Neural progenitor cell (in vitro differentiated cells): ENCODE results near the gene BHLHA9. TPM values are rescaled to one million over a fixed set of nuclear protein-coding genes. Genes with fewer than 3 reads are reported as not detected.

Source experiments
- DNase-seq: peaks from one replicate; pipeline ENCODE4 v3.0.0-alpha.2; 2016; ENCODE audit warnings: low spot score
- H2AFZ ChIP-seq: fragments of 200-600 bp; sonication (generic); replicated peaks from 2 replicates; pipeline ENCODE4 v1.6.1; 2016; ENCODE audit warnings: antibody characterized with exemption
- H3F3A ChIP-seq: fragments of 200-600 bp; sonication (generic); 2 replicates; pipeline ENCODE4 v1.6.1; 2016; ENCODE audit warnings: antibody characterized with exemption, low read depth
- H3K27ac ChIP-seq: fragments of 200-600 bp; sonication (generic); 2 replicates; pipeline ENCODE4 v1.5.1; 2016; ENCODE audit warnings: mild to moderate bottlenecking
- H3K27me3 ChIP-seq: fragments of 200-600 bp; sonication (generic); 2 replicates; pipeline ENCODE4 v1.6.1; 2016; ENCODE audit warnings: mild to moderate bottlenecking, moderate library complexity
- H3K36me3 ChIP-seq: fragments of 200-600 bp; sonication (generic); 2 replicates; pipeline ENCODE4 v1.5.1; 2016
- H3K4me1 ChIP-seq: fragments of 200-600 bp; sonication (generic); 2 replicates; pipeline ENCODE4 v1.6.1; 2016; ENCODE audit warnings: mixed run types
- H3K4me2 ChIP-seq: fragments of 200-600 bp; sonication (generic); 2 replicates; pipeline ENCODE4 v1.6.1; 2016
- H3K4me3 ChIP-seq: fragments of 200-600 bp; sonication (generic); 2 replicates; pipeline ENCODE4 v1.5.1; 2016
- H3K79me2 ChIP-seq: fragments of 200-600 bp; sonication (generic); 2 replicates; pipeline ENCODE4 v1.6.1; 2016; ENCODE audit warnings: low read depth
- H3K9ac ChIP-seq: fragments of 200-600 bp; sonication (generic); 2 replicates; pipeline ENCODE4 v1.6.1; 2016
- H3K9me3 ChIP-seq: fragments of 200-600 bp; sonication (generic); 2 replicates; pipeline ENCODE4 v1.5.1; 2016; ENCODE audit warnings: low read depth
- H4K20me1 ChIP-seq: fragments of 200-600 bp; sonication (generic); 2 replicates; pipeline ENCODE4 v1.6.1; 2016; ENCODE audit warnings: low read depth
- H3K27ac Mint-ChIP-seq: 3 replicates; pipeline ENCODE4 v1.8.0; 2021; ENCODE audit warnings: mixed read lengths
- H3K27me3 Mint-ChIP-seq: 2 replicates; pipeline ENCODE4 v1.8.0; 2022; ENCODE audit warnings: low read depth, mild to moderate bottlenecking, inconsistent platforms, moderate library complexity, mixed read lengths; ENCODE audit not compliant: insufficient read depth
- H3K36me3 Mint-ChIP-seq: 3 replicates; pipeline ENCODE4 v1.8.0; 2021; ENCODE audit warnings: mixed read lengths
- H3K4me1 Mint-ChIP-seq: 3 replicates; pipeline ENCODE4 v1.8.0; 2021; ENCODE audit warnings: mixed read lengths
- H3K4me3 Mint-ChIP-seq: 3 replicates; pipeline ENCODE4 v1.8.0; 2021; ENCODE audit warnings: mild to moderate bottlenecking, moderate library complexity, mixed read lengths
- H3K9me3 Mint-ChIP-seq: 3 replicates; pipeline ENCODE4 v1.8.0; 2020; ENCODE audit warnings: mixed read lengths
- EZH2 ChIP-seq: fragments of 200-600 bp; sonication (generic); IDR thresholded peaks from 2 replicates; pipeline ENCODE4 v1.6.1; 2017; ENCODE audit warnings: antibody characterized with exemption, mild to moderate bottlenecking, moderate library complexity
- EZH2phosphoT487 ChIP-seq: fragments of 200-600 bp; sonication (generic); IDR thresholded peaks from 2 replicates; pipeline ENCODE4 v1.6.1; 2017; ENCODE audit warnings: antibody characterized with exemption
- total RNA-seq: library from RNA; depleted of rRNA; stranded (reverse); fragments of >200 nt; gene quantifications from 2 replicates; pipeline ENCODE4 v1.2.3, GENCODE V29; 2015; ENCODE audit warnings: low replicate concordance
- TF ChIP-seq, protein P1 (sequence below): fragments of 200-600 bp; sonication (generic); IDR thresholded peaks from 2 replicates; pipeline ENCODE4 v1.5.1; 2017; ENCODE audit warnings: antibody characterized with exemption, mild to moderate bottlenecking

Gene BHLHA9
- total RNA-seq, 1 donor from 2014 or later, result not detected

DNA sequence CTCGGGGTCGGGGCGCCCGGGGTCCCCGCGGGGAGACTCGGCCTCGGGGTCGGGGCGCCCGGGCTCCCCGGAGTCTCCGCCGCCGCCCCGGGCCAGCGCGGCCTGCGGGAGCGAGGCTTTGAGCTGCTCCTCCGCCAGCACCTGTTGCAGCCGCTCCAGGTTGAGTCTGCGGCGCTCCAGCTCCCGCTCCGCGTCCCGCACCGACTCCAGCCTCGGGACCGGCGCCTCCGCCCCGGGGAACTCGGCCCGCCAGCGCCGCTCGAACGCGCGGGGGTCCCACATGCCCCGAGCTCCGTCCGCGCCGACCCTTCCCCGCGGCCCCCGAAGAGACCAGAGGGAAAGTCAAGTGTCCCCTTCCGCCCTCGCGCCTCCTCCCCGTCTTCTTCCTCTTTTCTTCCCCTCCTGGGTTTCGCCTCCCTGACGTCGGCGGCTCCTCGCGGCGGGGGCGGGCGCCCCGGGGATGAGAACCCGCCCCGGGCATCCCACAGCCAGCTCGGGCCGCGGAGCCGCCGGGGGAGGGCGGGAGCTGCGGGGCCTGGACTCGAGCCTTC is 40.8 kb upstream of the BHLHA9 start:
- peaks cover 15% of the 10 kb centered on the region for H3K4me1 Mint-ChIP-seq
- H3K27me3 Mint-ChIP-seq, result peaks cover 61% of the 10 kb centered on the region
- H3K27ac ChIP-seq, result no peak overlapping the region
- H3K27me3 ChIP-seq, result peaks cover 84% of the 10 kb centered on the region
- peaks cover 3% of the 10 kb centered on the region for H3K36me3 Mint-ChIP-seq
- no peaks in the 10 kb centered on the region for H3K9me3 ChIP-seq
- H3K4me3 Mint-ChIP-seq, result peak overlapping the region; percentile 38
- peak overlapping the region; percentile 64 for H3K4me3 ChIP-seq
- peaks cover 25% of the 10 kb centered on the region for H3F3A ChIP-seq
- H3K27ac Mint-ChIP-seq, result no peak overlapping the region
- peak overlapping the region; percentile 94 for H3K4me2 ChIP-seq
- no peak overlapping the region for H3K9ac ChIP-seq
- peaks cover 7% of the 10 kb centered on the region for H3K9me3 Mint-ChIP-seq
- peaks cover 3% of the 10 kb centered on the region for H4K20me1 ChIP-seq
- peaks cover 11% of the 10 kb centered on the region for H3K4me1 ChIP-seq
- peak; percentile 50 for DNase-seq
- H2AFZ ChIP-seq, result peak overlapping the region; percentile 91
- no peaks in the 10 kb centered on the region for H3K36me3 ChIP-seq
- no peaks in the 10 kb centered on the region for H3K79me2 ChIP-seq
- TF ChIP-seq EZH2phosphoT487, result peak; percentile 81
- TF ChIP-seq, protein P1, sequence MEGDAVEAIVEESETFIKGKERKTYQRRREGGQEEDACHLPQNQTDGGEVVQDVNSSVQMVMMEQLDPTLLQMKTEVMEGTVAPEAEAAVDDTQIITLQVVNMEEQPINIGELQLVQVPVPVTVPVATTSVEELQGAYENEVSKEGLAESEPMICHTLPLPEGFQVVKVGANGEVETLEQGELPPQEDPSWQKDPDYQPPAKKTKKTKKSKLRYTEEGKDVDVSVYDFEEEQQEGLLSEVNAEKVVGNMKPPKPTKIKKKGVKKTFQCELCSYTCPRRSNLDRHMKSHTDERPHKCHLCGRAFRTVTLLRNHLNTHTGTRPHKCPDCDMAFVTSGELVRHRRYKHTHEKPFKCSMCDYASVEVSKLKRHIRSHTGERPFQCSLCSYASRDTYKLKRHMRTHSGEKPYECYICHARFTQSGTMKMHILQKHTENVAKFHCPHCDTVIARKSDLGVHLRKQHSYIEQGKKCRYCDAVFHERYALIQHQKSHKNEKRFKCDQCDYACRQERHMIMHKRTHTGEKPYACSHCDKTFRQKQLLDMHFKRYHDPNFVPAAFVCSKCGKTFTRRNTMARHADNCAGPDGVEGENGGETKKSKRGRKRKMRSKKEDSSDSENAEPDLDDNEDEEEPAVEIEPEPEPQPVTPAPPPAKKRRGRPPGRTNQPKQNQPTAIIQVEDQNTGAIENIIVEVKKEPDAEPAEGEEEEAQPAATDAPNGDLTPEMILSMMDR, result no peak
- peak; percentile 96 for TF ChIP-seq EZH2

DNA sequence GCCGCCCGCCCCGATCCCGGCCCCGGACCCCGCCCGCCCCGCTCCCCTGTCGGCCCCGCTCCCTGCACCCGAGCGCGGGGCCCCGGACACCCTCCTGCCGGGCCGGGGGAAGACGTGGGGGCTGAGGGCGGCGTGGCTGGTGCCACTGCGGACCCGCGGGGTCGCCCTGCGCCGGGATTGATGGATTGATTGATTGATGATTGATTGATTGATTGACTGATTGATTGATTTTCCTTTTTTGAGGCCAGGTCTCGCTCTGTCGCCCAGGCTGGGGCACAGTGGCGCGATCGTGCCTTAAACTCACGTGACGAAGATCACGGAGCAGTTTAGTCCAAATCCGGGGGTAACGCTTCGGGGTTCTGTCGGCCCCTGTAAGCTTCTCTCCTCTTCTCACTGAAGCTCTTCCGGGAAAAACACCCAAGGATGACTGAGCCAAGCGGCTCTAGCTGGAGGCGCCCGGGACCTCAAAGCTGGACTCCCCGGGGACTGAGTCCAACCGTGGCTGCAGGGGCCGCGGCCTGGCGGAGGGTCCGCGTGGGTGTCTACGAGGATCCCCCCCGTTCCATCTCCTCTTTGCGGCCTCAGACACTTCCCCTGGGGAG is 40.2 kb upstream of the BHLHA9 start:
- Histone ChIP-seq H3K9me3 (no peaks in the 10 kb centered on the region), H3K27ac (no peak overlapping the region), H4K20me1 (peaks cover 3% of the 10 kb centered on the region), H3K79me2 (no peaks in the 10 kb centered on the region), H3K9ac (no peak overlapping the region), H2AFZ (peak overlapping the region; percentile 91), H3K4me1 (peaks cover 11% of the 10 kb centered on the region), H3K4me3 (peak overlapping the region; percentile 64), H3F3A (peaks cover 25% of the 10 kb centered on the region), H3K4me2 (peak overlapping the region; percentile 94), H3K27me3 (peaks cover 80% of the 10 kb centered on the region), H3K36me3 (no peaks in the 10 kb centered on the region)
- peaks cover 17% of the 10 kb centered on the region for H3K4me1 Mint-ChIP-seq
- DNase-seq, result no peak
- TF ChIP-seq EZH2phosphoT487 (peak; percentile 75), EZH2 (peak; percentile 48)
- TF ChIP-seq, protein P1, result no peak
- H3K36me3 Mint-ChIP-seq, result peaks cover 3% of the 10 kb centered on the region
- H3K27ac Mint-ChIP-seq, result peak overlapping the region; percentile 89
- H3K4me3 Mint-ChIP-seq, result peak overlapping the region; percentile 89
- H3K9me3 Mint-ChIP-seq, result peaks cover 7% of the 10 kb centered on the region
- H3K27me3 Mint-ChIP-seq, result peaks cover 59% of the 10 kb centered on the region

DNA sequence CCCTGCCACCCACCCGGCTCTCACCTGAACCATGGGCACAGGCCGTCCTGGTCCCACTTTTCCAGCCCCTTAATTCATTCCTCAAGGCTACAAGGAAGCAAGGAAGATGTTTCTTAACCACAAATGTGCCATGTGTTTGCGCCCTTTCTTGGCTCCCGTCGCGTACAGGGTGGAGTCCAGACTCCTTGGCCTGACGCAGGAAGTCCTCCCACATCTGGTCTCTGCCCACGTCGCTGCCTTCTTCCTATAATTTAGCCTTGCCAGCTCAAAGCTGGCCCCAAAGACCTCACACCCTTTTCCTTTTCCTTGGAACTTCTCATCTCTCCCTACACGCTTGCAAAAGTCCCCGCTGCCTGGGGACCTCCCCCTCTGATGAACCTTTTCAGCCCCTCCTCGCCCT is 38.8 kb upstream of the BHLHA9 start:
- no peak overlapping the region for H3K27ac ChIP-seq
- Mint-ChIP-seq H3K27me3 (peaks cover 51% of the 10 kb centered on the region), H3K36me3 (peaks cover 3% of the 10 kb centered on the region), H3K9me3 (peaks cover 7% of the 10 kb centered on the region), H3K27ac (no peak overlapping the region), H3K4me1 (peaks cover 17% of the 10 kb centered on the region), H3K4me3 (peak overlapping the region; percentile 24)
- no peaks in the 10 kb centered on the region for H3K9me3 ChIP-seq
- H4K20me1 ChIP-seq, result peaks cover 3% of the 10 kb centered on the region
- no peak overlapping the region for H3K4me2 ChIP-seq
- H3K4me1 ChIP-seq, result peaks cover 11% of the 10 kb centered on the region
- peaks cover 66% of the 10 kb centered on the region for H3K27me3 ChIP-seq
- peaks cover 21% of the 10 kb centered on the region for H3F3A ChIP-seq
- no peak overlapping the region for H3K9ac ChIP-seq
- no peaks in the 10 kb centered on the region for H3K36me3 ChIP-seq
- no peaks in the 10 kb centered on the region for H3K79me2 ChIP-seq
- DNase-seq, result no peak
- no peak for TF ChIP-seq EZH2phosphoT487
- TF ChIP-seq, protein P1, result no peak
- no peak for TF ChIP-seq EZH2
- H3K4me3 ChIP-seq, result no peak overlapping the region
- H2AFZ ChIP-seq, result no peak overlapping the region
